Measurements from ENCODE around the gene ATG10. TPM values are rescaled to one million over a fixed set of nuclear protein-coding genes. Genes with fewer than 3 reads are reported as not detected.

The ATG10 gene
- total and polyA plus RNA-seq, 9 donors = 2.6 to 7.8 (median 4.6) TPM

GRCh38 chr5:82164176-82164976 is 192.6 kb downstream of the ATG10 start:
- Histone ChIP-seq H3K4me1 (ENCODE audit: insufficient read depth) (peaks cover 4% of the 10 kb centered on the region), H3K36me3 (no peaks in the 10 kb centered on the region), H3K4me3 (peak overlapping the region; percentile 13), H3K9me3 (no peaks in the 10 kb centered on the region), H3K27me3 (no peaks in the 10 kb centered on the region), H3K27ac (no peak overlapping the region)
- intact Hi-C loops (cut with DNase I) = loop anchor here in 2 of 4 donors (10.0 kb wide), 2 partner anchors 310 to 740 kb away; no protein-coding TSS in a partner anchor
- no peak for DNase-seq
- TF ChIP-seq EP300 (IDR thresholded peaks at IDR 0.05) (no peak), CTCF (IDR thresholded peaks at IDR 0.05) (no peak), POLR2A (IDR thresholded peaks at IDR 0.05) (no peak)
- 13 to 19% (median 18%) methylated on average over 6 of the region's 6 CpGs for WGBS, 3 donors

- WGBS, 3 donors = 61 to 73% (median 68%) methylated on average over 3 of the region's 3 CpGs
- TF ChIP-seq EP300 (IDR thresholded peaks at IDR 0.05) (no peak), CTCF (IDR thresholded peaks at IDR 0.05) (no peak), POLR2A (IDR thresholded peaks at IDR 0.05) (no peak)
- Histone ChIP-seq H3K4me1 (ENCODE audit: insufficient read depth) (peaks cover 4% of the 10 kb centered on the region), H3K9me3 (no peaks in the 10 kb centered on the region), H3K4me3 (no peak overlapping the region), H3K36me3 (no peaks in the 10 kb centered on the region), H3K27me3 (no peaks in the 10 kb centered on the region), H3K27ac (no peak overlapping the region)
- peak; percentile 16 to 41 (median 29) for DNase-seq
- intact Hi-C loops (cut with DNase I) = loop anchor here in 3 of 4 donors (5.0 to 10.0 kb wide), 5 partner anchors 310 to 740 kb away; partner anchors contain the start of gene SSBP2 (in 2 of the 3)
These were observed 193.3 kb downstream of the ATG10 start for GRCh38 chr5:82164977-82165713.

- WGBS, 3 donors = 32 to 35% (median 35%) methylated on average over 3 of the region's 3 CpGs
- intact Hi-C loops (cut with DNase I) = loop anchor here in 3 of 4 donors (5.0 to 10.0 kb wide), 5 partner anchors 311 to 741 kb away; partner anchors contain the start of gene SSBP2 (in 2 of the 3)
- Histone ChIP-seq H3K4me1 (ENCODE audit: insufficient read depth) (peaks cover 4% of the 10 kb centered on the region), H3K9me3 (no peaks in the 10 kb centered on the region), H3K27me3 (no peaks in the 10 kb centered on the region), H3K4me3 (no peak overlapping the region), H3K36me3 (no peaks in the 10 kb centered on the region), H3K27ac (no peak overlapping the region)
- peak; percentile 67 to 83 (median 75) for DNase-seq
- peak; percentile 75 to 89 (median 84) for TF ChIP-seq CTCF (IDR thresholded peaks at IDR 0.05)
- TF ChIP-seq POLR2A (IDR thresholded peaks at IDR 0.05) = no peak
These were observed 194.1 kb downstream of the ATG10 start for GRCh38 chr5:82165740-82166530.
